ENCODE results near the gene SLAMF6. TPM values are rescaled to one million over a fixed set of nuclear protein-coding genes. Genes with fewer than 3 reads are reported as not detected.

Gene SLAMF6
- total RNA-seq, 1 experiment from 2014 or later: not detected

DNA sequence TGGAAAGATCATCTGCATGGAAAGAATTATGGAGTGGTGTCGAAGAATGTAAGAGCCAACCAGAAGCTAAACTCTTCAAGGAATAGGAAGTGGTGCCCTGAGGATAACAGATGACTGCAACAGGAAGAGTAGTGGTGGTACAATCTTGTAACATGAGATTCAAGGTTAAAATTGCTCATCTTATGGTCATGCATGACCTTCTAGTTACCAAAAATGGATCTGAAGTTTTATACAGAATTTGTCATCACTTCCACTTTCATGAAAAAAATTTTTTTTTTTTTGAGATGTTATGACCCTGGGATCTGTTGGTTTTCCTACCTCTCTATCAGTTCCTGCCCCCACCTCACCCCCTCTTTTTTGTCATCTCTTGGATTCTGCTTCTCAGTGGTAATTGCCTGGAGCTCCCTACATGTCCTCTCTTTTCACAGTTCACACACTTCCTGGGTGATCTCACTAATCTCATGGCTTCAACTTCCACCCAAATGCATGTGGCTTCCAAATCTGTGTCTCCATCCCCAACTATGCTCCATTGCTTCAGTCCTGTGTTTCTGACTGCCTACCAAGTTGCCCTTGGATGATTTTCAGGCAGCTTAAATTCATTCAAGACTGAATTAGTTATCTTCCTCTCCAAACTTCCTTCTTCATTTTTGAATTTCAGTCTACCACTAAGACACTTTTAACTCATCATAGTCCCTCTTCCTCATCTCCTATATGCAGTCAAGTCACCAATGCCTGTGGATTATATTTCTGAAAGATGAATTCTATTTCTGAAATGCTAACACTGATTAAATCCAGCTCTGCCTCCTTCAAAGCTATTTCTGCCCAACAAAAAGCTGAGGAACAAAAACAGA is 48.4 kb downstream of the SLAMF6 start:
- Mint-ChIP-seq H3K27me3 (ENCODE audit: insufficient read depth, unreplicated experiment) (peaks cover 27% of the 10 kb centered on the region), H3K9me3 (ENCODE audit: unreplicated experiment) (peaks cover under 1% of the 10 kb centered on the region), H3K36me3 (ENCODE audit: insufficient read depth, unreplicated experiment) (no peaks in the 10 kb centered on the region), H3K4me1 (ENCODE audit: insufficient read depth, unreplicated experiment) (no peaks in the 10 kb centered on the region), H3K27ac (ENCODE audit: low read depth, unreplicated experiment) (no peak overlapping the region), H3K4me3 (ENCODE audit: unreplicated experiment) (no peak overlapping the region)
- CTCF ChIA-PET: interaction anchor here (0.9 to 1.3 kb wide), 2 partner anchors 11 to 46 kb away, joined by 3 to 4 read pairs; no protein-coding TSS in a partner anchor
- TF ChIP-seq, protein P1, sequence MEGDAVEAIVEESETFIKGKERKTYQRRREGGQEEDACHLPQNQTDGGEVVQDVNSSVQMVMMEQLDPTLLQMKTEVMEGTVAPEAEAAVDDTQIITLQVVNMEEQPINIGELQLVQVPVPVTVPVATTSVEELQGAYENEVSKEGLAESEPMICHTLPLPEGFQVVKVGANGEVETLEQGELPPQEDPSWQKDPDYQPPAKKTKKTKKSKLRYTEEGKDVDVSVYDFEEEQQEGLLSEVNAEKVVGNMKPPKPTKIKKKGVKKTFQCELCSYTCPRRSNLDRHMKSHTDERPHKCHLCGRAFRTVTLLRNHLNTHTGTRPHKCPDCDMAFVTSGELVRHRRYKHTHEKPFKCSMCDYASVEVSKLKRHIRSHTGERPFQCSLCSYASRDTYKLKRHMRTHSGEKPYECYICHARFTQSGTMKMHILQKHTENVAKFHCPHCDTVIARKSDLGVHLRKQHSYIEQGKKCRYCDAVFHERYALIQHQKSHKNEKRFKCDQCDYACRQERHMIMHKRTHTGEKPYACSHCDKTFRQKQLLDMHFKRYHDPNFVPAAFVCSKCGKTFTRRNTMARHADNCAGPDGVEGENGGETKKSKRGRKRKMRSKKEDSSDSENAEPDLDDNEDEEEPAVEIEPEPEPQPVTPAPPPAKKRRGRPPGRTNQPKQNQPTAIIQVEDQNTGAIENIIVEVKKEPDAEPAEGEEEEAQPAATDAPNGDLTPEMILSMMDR (IDR thresholded peaks at IDR 0.05; ENCODE audit: unreplicated experiment): no peak
- DNase-seq (ENCODE audit: unreplicated experiment): no peak
- POLR2A ChIA-PET: interaction anchor here (0.7 kb wide), 1 partner anchor 286 kb away, joined by 3 read pairs; no protein-coding TSS in a partner anchor
- intact Hi-C loops (cut with micrococcal nuclease): no loop called here
- BruUV-seq (replicated peaks): no TSS peak

DNA sequence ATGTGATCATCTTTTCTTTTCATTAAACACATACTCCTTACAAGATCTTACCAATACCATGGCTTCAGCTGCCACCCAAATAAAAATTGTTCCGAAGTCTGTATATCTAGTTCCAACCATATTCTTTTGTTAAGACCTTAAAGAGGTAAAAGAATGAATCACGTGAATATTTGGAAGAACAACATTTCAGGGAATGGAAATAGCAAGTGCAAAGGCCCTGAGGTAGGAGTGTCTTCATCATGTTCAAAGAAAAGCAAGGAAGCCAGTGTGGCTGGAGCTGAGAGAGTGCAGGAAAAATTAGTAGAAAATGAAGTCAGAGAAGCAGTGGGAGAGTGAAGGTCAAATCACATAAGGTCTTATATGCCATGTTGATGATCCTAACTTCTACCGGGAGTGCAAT is 50.9 kb downstream of the SLAMF6 start:
- no peak overlapping the region for H3K4me3 Mint-ChIP-seq (ENCODE audit: unreplicated experiment)
- H3K36me3 Mint-ChIP-seq (ENCODE audit: insufficient read depth, unreplicated experiment): no peaks in the 10 kb centered on the region
- H3K27ac Mint-ChIP-seq (ENCODE audit: low read depth, unreplicated experiment): no peak overlapping the region
- ChIA-PET POLR2A (no interaction called here), CTCF (interaction anchor here (0.7 kb wide), 1 partner anchor 719 kb away, joined by 4 read pairs; no protein-coding TSS in a partner anchor)
- no peaks in the 10 kb centered on the region for H3K9me3 Mint-ChIP-seq (ENCODE audit: unreplicated experiment)
- no TSS peak for BruUV-seq (replicated peaks)
- DNase-seq (ENCODE audit: unreplicated experiment): no peak
- intact Hi-C loops (cut with micrococcal nuclease): no loop called here
- H3K4me1 Mint-ChIP-seq (ENCODE audit: insufficient read depth, unreplicated experiment): no peaks in the 10 kb centered on the region
- TF ChIP-seq, protein P1 (IDR thresholded peaks at IDR 0.05; ENCODE audit: unreplicated experiment): no peak
- H3K27me3 Mint-ChIP-seq (ENCODE audit: insufficient read depth, unreplicated experiment): peaks cover 26% of the 10 kb centered on the region

DNA sequence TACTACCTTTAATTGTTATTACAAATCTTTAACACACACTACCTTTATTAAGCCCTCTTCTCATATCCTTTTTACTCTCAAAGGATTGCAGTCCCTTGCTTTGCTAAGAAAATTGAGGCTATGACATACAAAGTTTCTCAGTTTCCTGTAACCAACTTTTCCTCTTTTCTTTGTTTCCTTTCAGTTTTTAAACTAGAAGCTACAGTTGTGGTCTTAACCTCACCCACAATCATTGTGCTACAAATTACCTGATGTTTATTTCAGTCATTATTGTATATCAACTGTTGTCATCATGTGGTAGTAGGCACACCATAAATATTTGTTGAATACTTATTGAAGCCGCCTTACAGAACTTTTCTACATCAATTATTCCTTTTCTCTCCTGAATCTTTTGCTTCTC is 51.8 kb downstream of the SLAMF6 start:
- Mint-ChIP-seq H3K27ac (ENCODE audit: low read depth, unreplicated experiment) (no peak overlapping the region), H3K4me1 (ENCODE audit: insufficient read depth, unreplicated experiment) (no peaks in the 10 kb centered on the region), H3K27me3 (ENCODE audit: insufficient read depth, unreplicated experiment) (peaks cover 26% of the 10 kb centered on the region), H3K36me3 (ENCODE audit: insufficient read depth, unreplicated experiment) (no peaks in the 10 kb centered on the region), H3K9me3 (ENCODE audit: unreplicated experiment) (no peaks in the 10 kb centered on the region), H3K4me3 (ENCODE audit: unreplicated experiment) (no peak overlapping the region)
- no TSS peak for BruUV-seq (replicated peaks)
- TF ChIP-seq, protein P1 (IDR thresholded peaks at IDR 0.05; ENCODE audit: unreplicated experiment): no peak
- POLR2A ChIA-PET: no interaction called here
- CTCF ChIA-PET: interaction anchor here (1.2 to 2.2 kb wide), 4 partner anchors 13 to 204 kb away, joined by 3 to 6 read pairs (median 3); no protein-coding TSS in a partner anchor
- no peak for DNase-seq (ENCODE audit: unreplicated experiment)
- intact Hi-C loops (cut with micrococcal nuclease): no loop called here

DNA sequence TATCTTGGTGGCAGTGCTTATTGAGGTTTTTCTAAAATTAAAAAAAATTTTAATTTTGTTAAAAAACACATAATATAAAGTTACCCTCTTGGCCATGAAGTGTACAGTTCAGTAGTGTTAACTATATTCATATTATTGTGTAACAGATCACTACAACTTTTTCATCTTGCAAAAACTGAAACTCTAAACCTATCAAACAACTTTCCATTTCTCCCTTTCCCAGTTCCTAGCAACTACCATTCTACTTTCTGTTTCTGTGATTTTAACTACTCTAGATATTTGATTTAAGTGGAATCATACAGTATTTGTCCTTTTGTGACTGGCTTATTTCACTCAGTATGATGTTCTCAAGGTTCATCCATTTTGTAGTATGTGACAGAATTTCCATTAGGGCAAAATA is 55.5 kb downstream of the SLAMF6 start:
- H3K36me3 Mint-ChIP-seq (ENCODE audit: insufficient read depth, unreplicated experiment): no peaks in the 10 kb centered on the region
- H3K27me3 Mint-ChIP-seq (ENCODE audit: insufficient read depth, unreplicated experiment): peaks cover 47% of the 10 kb centered on the region
- BruUV-seq (replicated peaks): no TSS peak
- no peaks in the 10 kb centered on the region for H3K9me3 Mint-ChIP-seq (ENCODE audit: unreplicated experiment)
- H3K4me3 Mint-ChIP-seq (ENCODE audit: unreplicated experiment): no peak overlapping the region
- CTCF ChIA-PET: interaction anchor here (1.0 to 1.1 kb wide), 2 partner anchors 8 to 141 kb away, joined by 3 to 4 read pairs; no protein-coding TSS in a partner anchor
- intact Hi-C loops (cut with micrococcal nuclease): no loop called here
- no peak for DNase-seq (ENCODE audit: unreplicated experiment)
- POLR2A ChIA-PET: no interaction called here
- TF ChIP-seq, protein P1 (IDR thresholded peaks at IDR 0.05; ENCODE audit: unreplicated experiment): no peak
- H3K27ac Mint-ChIP-seq (ENCODE audit: low read depth, unreplicated experiment): no peak overlapping the region
- H3K4me1 Mint-ChIP-seq (ENCODE audit: insufficient read depth, unreplicated experiment): no peaks in the 10 kb centered on the region
